Vagina (tissue), 2 donors: Measurements from ENCODE around the gene NFATC4.

Experiments used
- POLR2A ChIP-seq, 2 donors: fragments of 450-650 bp; IDR thresholded peaks; one replicate each; pipeline ENCODE4 v1.6.1; 2017; ENCODE audit warnings: antibody characterized with exemption in 2 of 2, mild to moderate bottlenecking in 2 of 2, moderate library complexity in 2 of 2
- TF ChIP-seq, protein P1 (sequence below), 3 experiments: fragments of 450-650 bp in 2 of 3; fragments of 200-600 bp in 1 of 3; sonication (generic) in 1 of 3; IDR thresholded peaks; one replicate each; pipeline ENCODE4 v1.5.1; 2017 to 2019; ENCODE audit warnings: antibody characterized with exemption in 3 of 3, mild to moderate bottlenecking in 2 of 3, moderate library complexity in 2 of 3

GRCh38 chr14:24382064-24382371 is 14.0 kb downstream of the NFATC4 start:
- TF ChIP-seq, protein P1, sequence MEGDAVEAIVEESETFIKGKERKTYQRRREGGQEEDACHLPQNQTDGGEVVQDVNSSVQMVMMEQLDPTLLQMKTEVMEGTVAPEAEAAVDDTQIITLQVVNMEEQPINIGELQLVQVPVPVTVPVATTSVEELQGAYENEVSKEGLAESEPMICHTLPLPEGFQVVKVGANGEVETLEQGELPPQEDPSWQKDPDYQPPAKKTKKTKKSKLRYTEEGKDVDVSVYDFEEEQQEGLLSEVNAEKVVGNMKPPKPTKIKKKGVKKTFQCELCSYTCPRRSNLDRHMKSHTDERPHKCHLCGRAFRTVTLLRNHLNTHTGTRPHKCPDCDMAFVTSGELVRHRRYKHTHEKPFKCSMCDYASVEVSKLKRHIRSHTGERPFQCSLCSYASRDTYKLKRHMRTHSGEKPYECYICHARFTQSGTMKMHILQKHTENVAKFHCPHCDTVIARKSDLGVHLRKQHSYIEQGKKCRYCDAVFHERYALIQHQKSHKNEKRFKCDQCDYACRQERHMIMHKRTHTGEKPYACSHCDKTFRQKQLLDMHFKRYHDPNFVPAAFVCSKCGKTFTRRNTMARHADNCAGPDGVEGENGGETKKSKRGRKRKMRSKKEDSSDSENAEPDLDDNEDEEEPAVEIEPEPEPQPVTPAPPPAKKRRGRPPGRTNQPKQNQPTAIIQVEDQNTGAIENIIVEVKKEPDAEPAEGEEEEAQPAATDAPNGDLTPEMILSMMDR (IDR thresholded peaks at IDR 0.05): no peak
- no peak for TF ChIP-seq POLR2A (IDR thresholded peaks at IDR 0.05)
